Measurements from ENCODE around the gene NELFCD.

Gene NELFCD

DNA sequence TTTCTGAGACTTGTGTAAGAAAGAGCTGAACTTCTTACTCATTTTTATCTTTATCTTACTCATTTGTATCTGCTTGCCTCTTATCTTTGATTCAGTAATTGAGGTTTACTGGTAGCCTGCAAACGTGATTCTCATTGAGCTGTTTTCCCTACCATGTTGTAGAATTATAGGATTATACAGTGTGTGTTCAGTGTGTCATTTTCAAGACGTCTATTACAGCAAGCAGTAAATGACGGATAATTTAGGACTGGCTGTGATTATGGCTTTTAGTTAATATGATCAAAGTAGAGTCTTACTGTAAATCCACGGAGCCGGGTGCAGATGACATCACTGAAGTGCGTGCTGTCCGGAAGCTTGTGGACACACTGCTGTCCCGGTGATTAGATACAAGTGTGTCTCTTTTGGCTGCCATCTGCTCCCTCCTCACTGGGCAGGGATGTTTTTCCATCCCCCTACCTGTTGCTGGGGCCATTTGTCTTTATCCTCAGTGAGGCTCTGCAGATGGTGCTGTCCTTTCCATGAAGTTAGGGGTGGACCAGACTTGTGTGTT is 6.0 kb downstream of the NELFCD start:
- H3K27ac ChIP-seq (ENCODE audit: low read depth, low read length, severe bottlenecking), result no peak overlapping the region
- peaks cover 7% of the 10 kb centered on the region for H3K4me1 ChIP-seq (ENCODE audit: control insufficient read depth, insufficient read depth, low read length, poor library complexity, severe bottlenecking)
- H3K4me3 ChIP-seq (ENCODE audit: extremely low read depth, insufficient read depth, low read length, poor library complexity, severe bottlenecking), result no peak overlapping the region
- no peaks in the 10 kb centered on the region for H3K9me3 ChIP-seq (ENCODE audit: control insufficient read depth, low read length)
- H3K36me3 ChIP-seq (ENCODE audit: control insufficient read depth, insufficient read depth, low read length), result peaks cover 70% of the 10 kb centered on the region
- WGBS, 2 experiments (ENCODE audit: insufficient coverage in 2 of 2), result 91 to 99% methylated on average over 8 of the region's 8 CpGs

DNA sequence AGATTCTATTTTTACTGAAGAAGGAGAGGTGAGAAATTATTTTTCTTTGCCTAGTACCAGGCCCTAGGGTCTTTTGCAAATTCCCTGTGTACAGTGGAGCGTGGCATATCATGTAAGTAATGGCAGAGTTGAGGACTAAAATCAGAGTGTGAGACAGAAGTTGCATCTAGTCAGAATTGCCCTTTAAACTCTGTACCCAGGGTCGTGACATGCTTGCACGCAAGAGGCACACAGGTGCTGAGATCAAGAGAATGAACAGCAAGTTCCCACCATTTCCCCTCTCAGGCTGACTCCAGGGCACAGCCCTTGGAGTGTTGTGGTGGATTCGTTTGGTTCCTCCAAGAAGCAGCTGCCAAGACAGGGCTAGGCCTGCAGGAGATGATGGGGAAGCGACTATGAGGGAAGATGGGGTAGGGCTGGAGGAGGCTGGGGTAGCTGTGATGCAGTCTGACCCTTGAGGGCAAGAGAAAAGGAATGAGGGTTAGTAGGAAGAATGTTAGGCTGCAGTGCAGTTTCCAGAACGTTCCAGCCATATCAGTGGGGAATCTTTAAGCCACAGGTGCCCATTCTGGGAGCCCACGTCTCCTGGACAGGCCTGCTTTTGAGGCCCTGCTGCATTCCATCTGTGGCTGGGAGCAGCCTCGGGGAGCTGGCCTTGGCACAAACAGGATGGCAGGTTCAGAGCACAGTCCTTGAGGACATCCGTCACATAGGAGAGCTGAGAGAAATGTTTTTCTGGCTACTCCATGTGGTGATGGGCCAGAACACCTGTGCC is 6.9 kb downstream of the NELFCD start:
- H3K9me3 ChIP-seq (ENCODE audit: control insufficient read depth, low read length), result no peaks in the 10 kb centered on the region
- WGBS, 2 experiments (ENCODE audit: insufficient coverage in 2 of 2), result 93 to 98% methylated on average over 8 to 9 of the region's 9 CpGs
- peaks cover 7% of the 10 kb centered on the region for H3K4me1 ChIP-seq (ENCODE audit: control insufficient read depth, insufficient read depth, low read length, poor library complexity, severe bottlenecking)
- H3K4me3 ChIP-seq (ENCODE audit: extremely low read depth, insufficient read depth, low read length, poor library complexity, severe bottlenecking), result no peak overlapping the region
- no peak overlapping the region for H3K27ac ChIP-seq (ENCODE audit: low read depth, low read length, severe bottlenecking)
- peaks cover 80% of the 10 kb centered on the region for H3K36me3 ChIP-seq (ENCODE audit: control insufficient read depth, insufficient read depth, low read length)

DNA sequence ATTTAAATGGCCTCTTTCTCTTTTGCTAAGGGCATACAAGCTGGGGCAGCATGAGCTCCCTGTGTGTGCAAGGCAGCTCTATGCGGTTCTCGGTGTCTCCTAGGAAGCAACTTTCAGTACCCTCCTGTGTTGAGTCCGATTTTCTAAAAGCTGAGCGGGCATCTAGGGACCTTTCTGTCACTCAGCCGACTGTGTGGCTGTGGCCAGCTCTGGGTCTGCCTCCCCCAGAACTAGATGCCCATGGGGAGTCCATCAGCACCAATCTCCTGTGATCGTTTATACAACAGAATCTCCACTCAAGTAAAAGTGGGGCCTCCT is 7.5 kb downstream of the NELFCD start:
- 87 to 94% methylated on average over 5 of the region's 6 CpGs for WGBS, 2 experiments (ENCODE audit: insufficient coverage in 2 of 2)
- H3K4me1 ChIP-seq (ENCODE audit: control insufficient read depth, insufficient read depth, low read length, poor library complexity, severe bottlenecking), result peaks cover 7% of the 10 kb centered on the region
- peaks cover 85% of the 10 kb centered on the region for H3K36me3 ChIP-seq (ENCODE audit: control insufficient read depth, insufficient read depth, low read length)
- no peak overlapping the region for H3K4me3 ChIP-seq (ENCODE audit: extremely low read depth, insufficient read depth, low read length, poor library complexity, severe bottlenecking)
- no peak overlapping the region for H3K27ac ChIP-seq (ENCODE audit: low read depth, low read length, severe bottlenecking)
- H3K9me3 ChIP-seq (ENCODE audit: control insufficient read depth, low read length), result no peaks in the 10 kb centered on the region

DNA sequence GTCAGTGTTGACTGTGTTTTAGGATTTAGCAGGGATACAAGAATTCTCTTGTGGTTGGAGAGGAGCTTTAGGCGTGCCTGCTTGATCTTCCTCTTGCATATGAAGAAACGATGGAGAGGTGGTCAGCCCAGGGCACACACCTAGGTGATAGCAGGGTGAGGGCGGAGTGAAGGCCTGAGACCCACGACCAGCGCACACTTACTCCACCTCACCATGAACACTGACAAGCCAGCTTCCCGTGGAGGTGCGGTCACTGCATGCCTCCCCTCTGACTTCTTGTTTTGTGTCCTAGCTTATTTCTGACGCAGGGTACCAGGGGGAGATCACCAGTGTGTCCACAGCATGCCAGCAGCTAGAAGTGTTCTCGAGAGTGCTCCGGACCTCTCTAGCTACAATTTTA is 8.1 kb downstream of the NELFCD start:
- WGBS, 2 experiments (ENCODE audit: insufficient coverage in 2 of 2), result 98 to 100% methylated on average over 7 to 10 of the region's 10 CpGs

DNA sequence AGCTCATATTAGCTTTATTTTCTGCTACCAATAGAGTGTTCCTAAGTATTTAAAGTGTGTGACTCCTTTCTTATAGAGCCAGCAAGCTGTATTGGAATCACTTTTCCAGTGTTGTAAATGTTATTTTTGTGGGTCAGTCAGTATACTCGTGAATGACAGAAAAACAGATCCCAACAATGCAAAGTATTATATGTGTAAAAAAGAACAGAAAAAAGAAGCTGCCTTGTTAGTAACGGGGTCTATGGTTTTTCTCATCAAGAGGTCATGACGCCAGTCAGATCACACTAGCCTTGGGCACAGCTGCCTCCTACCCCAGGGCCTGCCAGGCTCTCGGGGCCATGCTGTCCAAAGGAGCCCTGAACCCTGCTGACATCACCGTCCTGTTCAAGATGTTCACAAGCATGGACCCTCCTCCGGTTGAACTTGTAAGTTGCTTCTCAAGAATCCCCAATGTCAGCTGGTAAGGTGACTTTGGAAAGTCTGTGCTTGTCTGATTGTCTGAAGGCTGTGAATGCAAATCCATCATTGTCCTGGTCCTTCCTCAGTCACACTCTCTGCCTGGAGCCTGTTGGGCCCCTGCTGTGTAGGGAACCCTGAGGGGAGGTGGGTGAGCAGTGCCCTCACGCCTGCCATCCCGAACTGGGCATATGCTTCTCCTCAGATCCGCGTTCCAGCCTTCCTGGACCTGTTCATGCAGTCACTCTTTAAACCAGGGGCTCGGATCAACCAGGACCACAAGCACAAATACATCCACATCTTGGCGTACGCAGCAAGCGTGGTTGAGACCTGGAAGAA is 9.8 kb downstream of the NELFCD start:
- 93% methylated on average over 9 to 12 of the region's 14 CpGs for WGBS, 2 experiments (ENCODE audit: insufficient coverage in 2 of 2)
- Histone ChIP-seq H3K4me3 (ENCODE audit: extremely low read depth, insufficient read depth, low read length, poor library complexity, severe bottlenecking) (no peak overlapping the region), H3K9me3 (ENCODE audit: control insufficient read depth, low read length) (no peaks in the 10 kb centered on the region), H3K36me3 (ENCODE audit: control insufficient read depth, insufficient read depth, low read length) (peaks cover 100% of the 10 kb centered on the region), H3K27ac (ENCODE audit: low read depth, low read length, severe bottlenecking) (no peak overlapping the region), H3K4me1 (ENCODE audit: control insufficient read depth, insufficient read depth, low read length, poor library complexity, severe bottlenecking) (no peaks in the 10 kb centered on the region)

More for the DNA sequence above, 8.1 kb downstream of the NELFCD start:
- no peaks in the 10 kb centered on the region for H3K9me3 ChIP-seq (ENCODE audit: control insufficient read depth, low read length)
- peaks cover 92% of the 10 kb centered on the region for H3K36me3 ChIP-seq (ENCODE audit: control insufficient read depth, insufficient read depth, low read length)
- H3K4me3 ChIP-seq (ENCODE audit: extremely low read depth, insufficient read depth, low read length, poor library complexity, severe bottlenecking), result no peak overlapping the region
- no peak overlapping the region for H3K27ac ChIP-seq (ENCODE audit: low read depth, low read length, severe bottlenecking)
- H3K4me1 ChIP-seq (ENCODE audit: control insufficient read depth, insufficient read depth, low read length, poor library complexity, severe bottlenecking), result peaks cover 2% of the 10 kb centered on the region

DNA sequence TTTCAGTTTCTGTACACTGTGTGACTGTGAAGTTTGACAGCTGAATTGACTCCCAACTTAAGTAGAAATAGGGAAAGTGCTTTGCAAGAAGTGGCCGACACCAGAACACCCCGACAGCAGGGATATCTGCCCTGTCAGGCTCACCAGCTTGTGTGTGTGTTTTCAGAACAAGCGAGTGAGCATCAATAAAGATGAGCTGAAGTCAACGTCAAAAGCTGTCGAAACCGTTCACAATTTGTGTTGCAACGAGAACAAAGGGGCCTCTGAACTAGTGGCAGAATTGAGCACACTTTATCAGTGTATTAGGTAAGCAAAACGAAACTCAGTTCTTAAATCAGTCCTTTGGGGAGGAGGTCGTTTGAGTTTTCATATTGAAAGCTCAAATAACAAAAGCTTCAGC is 10.7 kb downstream of the NELFCD start:
- Histone ChIP-seq H3K27ac (ENCODE audit: low read depth, low read length, severe bottlenecking) (no peak overlapping the region), H3K4me1 (ENCODE audit: control insufficient read depth, insufficient read depth, low read length, poor library complexity, severe bottlenecking) (no peaks in the 10 kb centered on the region), H3K36me3 (ENCODE audit: control insufficient read depth, insufficient read depth, low read length) (peaks cover 100% of the 10 kb centered on the region), H3K9me3 (ENCODE audit: control insufficient read depth, low read length) (no peaks in the 10 kb centered on the region), H3K4me3 (ENCODE audit: extremely low read depth, insufficient read depth, low read length, poor library complexity, severe bottlenecking) (no peak overlapping the region)
- 93 to 94% methylated on average over 8 of the region's 9 CpGs for WGBS, 2 experiments (ENCODE audit: insufficient coverage in 2 of 2)

DNA sequence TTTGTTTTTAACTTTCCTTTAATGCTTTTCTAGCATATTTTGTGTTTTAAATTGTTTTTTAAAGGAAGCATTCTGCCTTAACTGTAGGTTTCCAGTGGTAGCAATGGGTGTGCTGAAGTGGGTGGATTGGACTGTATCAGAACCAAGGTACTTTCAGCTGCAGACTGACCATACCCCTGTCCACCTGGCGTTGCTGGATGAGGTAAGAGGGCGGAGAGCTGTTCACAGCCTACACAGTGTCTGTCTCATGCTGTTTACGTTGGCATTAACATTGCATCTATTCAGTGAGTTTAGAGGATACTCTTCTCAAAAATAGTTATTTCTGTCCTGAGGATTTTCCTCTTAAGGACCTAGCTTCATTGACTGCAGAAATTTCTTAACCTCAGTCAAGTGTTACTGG is 11.9 kb downstream of the NELFCD start:
- Histone ChIP-seq H3K4me3 (ENCODE audit: extremely low read depth, insufficient read depth, low read length, poor library complexity, severe bottlenecking) (no peak overlapping the region), H3K9me3 (ENCODE audit: control insufficient read depth, low read length) (no peaks in the 10 kb centered on the region), H3K27ac (ENCODE audit: low read depth, low read length, severe bottlenecking) (no peak overlapping the region), H3K4me1 (ENCODE audit: control insufficient read depth, insufficient read depth, low read length, poor library complexity, severe bottlenecking) (no peaks in the 10 kb centered on the region), H3K36me3 (ENCODE audit: control insufficient read depth, insufficient read depth, low read length) (peaks cover 98% of the 10 kb centered on the region)
- 93 to 100% methylated on average over 2 to 3 of the region's 3 CpGs for WGBS, 2 experiments (ENCODE audit: insufficient coverage in 2 of 2)

DNA sequence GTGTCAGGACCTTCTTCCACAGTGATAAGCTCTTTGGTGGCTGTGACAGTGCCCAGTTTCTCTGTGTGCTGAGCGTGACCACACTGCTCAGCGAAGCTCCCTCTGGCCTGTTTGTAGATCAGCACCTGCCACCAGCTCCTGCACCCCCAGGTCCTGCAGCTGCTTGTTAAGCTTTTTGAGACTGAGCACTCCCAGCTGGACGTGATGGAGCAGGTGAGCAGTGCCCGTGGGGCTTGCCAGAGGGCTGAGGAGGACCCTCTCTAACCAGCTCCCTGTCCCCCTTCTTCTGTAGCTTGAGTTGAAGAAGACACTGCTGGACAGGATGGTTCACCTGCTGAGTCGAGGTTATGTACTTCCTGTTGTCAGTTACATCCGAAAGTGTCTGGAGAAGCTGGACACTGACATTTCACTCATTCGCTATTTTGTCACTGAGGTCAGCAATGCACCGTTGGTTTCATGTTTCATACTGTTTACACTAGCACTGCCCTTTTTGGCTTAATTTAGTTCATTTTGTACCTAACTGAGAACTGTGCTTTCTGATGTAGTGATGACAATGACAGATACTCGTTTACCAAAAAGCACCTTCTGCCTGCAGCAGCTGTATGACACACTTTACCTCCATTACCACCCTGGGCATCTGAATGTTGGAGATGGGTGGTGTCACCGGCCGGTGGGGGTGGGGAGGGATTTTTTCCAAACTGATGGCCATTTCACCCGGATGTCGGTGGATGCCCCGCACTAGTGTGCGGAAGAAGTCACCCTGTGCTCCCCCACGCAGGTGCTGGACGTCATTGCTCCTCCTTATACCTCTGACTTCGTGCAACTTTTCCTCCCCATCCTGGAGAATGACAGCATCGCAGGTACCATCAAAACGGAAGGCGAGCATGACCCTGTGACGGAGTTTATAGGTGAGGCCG is 12.5 kb downstream of the NELFCD start:
- H3K9me3 ChIP-seq (ENCODE audit: control insufficient read depth, low read length), result no peaks in the 10 kb centered on the region
- no peak overlapping the region for H3K4me3 ChIP-seq (ENCODE audit: extremely low read depth, insufficient read depth, low read length, poor library complexity, severe bottlenecking)
- WGBS, 2 experiments (ENCODE audit: insufficient coverage in 2 of 2), result 94 to 98% methylated on average over 19 to 21 of the region's 23 CpGs
- peaks cover 98% of the 10 kb centered on the region for H3K36me3 ChIP-seq (ENCODE audit: control insufficient read depth, insufficient read depth, low read length)
- H3K4me1 ChIP-seq (ENCODE audit: control insufficient read depth, insufficient read depth, low read length, poor library complexity, severe bottlenecking), result no peaks in the 10 kb centered on the region
- H3K27ac ChIP-seq (ENCODE audit: low read depth, low read length, severe bottlenecking), result no peak overlapping the region

DNA sequence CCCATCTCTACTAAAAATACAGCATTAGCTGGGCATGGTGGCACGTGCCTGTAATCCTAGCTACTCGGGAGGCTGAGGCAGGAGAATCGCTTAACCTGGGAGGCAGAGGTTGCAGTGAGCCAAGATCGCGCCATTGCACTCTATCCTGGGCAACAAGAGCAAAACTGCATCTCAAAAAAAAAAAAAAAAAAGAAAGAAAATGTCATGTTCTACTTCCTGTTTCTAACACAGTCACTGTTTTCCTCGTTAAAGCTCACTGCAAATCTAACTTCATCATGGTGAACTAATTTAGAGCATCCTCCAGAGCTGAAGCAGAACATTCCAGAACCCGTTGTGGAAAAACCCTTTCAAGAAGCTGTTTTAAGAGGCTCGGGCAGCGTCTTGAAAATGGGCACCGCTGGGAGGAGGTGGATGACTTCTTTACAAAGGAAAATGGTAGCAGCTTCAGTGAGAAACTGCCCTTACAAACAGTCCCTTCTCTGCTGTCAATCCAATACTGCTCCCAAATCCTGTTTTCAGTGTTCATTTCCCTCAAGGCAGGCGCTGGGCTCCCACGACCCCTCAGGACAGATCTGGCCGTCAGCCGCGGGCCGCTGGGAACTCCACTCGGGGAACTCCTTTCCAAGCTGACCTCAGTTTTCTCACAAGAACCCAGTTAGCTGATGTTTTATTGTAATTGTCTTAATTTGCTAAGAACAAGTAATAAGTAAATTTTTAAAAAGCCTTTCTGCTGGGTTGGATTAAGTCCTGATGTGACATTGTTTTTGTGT is 13.5 kb downstream of the NELFCD start:
- no peak overlapping the region for H3K4me3 ChIP-seq (ENCODE audit: extremely low read depth, insufficient read depth, low read length, poor library complexity, severe bottlenecking)
- no peaks in the 10 kb centered on the region for H3K4me1 ChIP-seq (ENCODE audit: control insufficient read depth, insufficient read depth, low read length, poor library complexity, severe bottlenecking)
- no peak overlapping the region for H3K27ac ChIP-seq (ENCODE audit: low read depth, low read length, severe bottlenecking)
- peaks cover 94% of the 10 kb centered on the region for H3K36me3 ChIP-seq (ENCODE audit: control insufficient read depth, insufficient read depth, low read length)
- H3K9me3 ChIP-seq (ENCODE audit: control insufficient read depth, low read length), result no peaks in the 10 kb centered on the region
- 88 to 92% methylated on average over 4 to 9 of the region's 17 CpGs for WGBS, 2 experiments (ENCODE audit: insufficient coverage in 2 of 2)
